GM18507 (cell line): ENCODE measurements around the gene PLXNA4.

Experiments used
- DNase-seq: peaks from one replicate; pipeline ENCODE4 v3.0.0; 2011; ENCODE audit warnings: low read depth; ENCODE audit not compliant: insufficient read length; ENCODE audit errors: extremely low spot score
- FAIRE-seq: peaks from 2 replicates; lab custom pipeline; 2011; peaks lifted over from hg19 to GRCh38; lab: Jason Lieb, UNC

PLXNA4 gene

GRCh38 chr7:132112106-132112505 is 464.2 kb downstream of the PLXNA4 start:
- FAIRE-seq: no peak

GRCh38 chr7:132110692-132111091 is 465.6 kb downstream of the PLXNA4 start:
- no peak for FAIRE-seq
- no peak for DNase-seq

More at GRCh38 chr7:132112106-132112505, 464.2 kb downstream of the PLXNA4 start:
- no peak for DNase-seq

GRCh38 chr7:132109769-132110168 is 466.5 kb downstream of the PLXNA4 start:
- no peak for DNase-seq
- no peak for FAIRE-seq

GRCh38 chr7:132108563-132108962 is 467.7 kb downstream of the PLXNA4 start:
- FAIRE-seq: no peak
- DNase-seq: no peak

GRCh38 chr7:132106491-132106890 is 469.8 kb downstream of the PLXNA4 start:
- DNase-seq: no peak
- no peak for FAIRE-seq

DNA sequence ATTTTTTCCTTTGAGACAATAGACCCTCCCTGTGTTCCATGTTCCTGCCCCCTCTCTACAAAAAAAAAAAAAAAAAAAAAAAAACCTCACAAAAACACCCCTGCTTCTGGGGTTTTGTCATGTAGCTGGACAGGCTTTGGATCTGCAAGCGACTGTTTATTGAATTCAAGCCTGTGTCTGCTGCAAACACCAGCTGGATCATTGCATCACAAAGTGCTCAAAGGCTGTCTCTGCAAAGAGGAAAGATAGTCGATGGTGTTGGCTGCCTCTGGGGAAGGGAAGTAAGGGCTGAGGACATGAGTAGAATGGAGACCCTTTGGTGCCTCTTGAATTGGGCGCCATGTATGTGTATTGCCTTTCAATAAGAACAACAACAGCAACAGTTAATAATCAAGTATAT is 471.2 kb downstream of the PLXNA4 start:
- no peak for FAIRE-seq

DNA sequence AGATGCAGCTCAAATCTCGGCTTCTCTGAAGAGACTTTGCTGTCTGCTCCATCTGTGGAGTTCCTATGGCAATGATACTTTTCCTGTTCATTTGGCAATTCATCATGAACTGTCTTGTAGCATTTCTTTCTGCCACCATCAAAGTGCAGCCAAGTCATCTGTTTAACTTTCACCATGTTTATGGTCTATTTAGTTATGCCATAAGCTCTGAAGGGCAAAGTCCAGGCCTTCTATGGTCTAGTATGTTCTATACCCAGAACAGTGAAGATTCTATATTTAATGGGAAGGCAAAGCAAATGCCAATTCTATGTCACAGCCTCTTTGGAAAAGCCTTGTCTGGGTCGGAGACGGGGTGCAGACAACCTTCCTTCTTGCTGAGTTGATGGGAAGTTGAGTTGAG is 472.6 kb downstream of the PLXNA4 start:
- DNase-seq: no peak
- FAIRE-seq: no peak

More for the DNA sequence above, 471.2 kb downstream of the PLXNA4 start:
- DNase-seq: no peak

- FAIRE-seq: no peak
- no peak for DNase-seq
These were observed 473.3 kb downstream of the PLXNA4 start for GRCh38 chr7:132102942-132103341.

GRCh38 chr7:132102391-132102790 is 473.9 kb downstream of the PLXNA4 start:
- no peak for FAIRE-seq
- no peak for DNase-seq

DNA sequence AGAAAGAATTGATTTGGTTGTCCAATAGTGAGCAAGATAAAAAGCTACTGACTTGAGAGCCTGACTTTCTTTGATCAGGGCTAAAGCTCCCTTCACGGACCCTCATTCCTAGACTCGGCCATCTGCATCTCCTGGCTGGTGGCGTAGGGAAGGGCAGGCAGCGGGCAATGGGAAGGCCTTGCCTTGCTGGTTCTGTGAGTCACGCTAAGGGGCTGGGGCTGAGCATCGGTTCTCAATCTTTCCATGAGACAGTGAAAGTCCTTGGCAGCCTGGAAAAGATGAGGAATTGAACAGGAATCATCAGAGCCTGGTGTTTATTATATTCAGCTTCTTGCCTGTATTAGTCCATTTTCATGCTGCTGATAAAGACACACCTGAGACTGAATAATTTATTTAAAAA is 475.3 kb downstream of the PLXNA4 start:
- DNase-seq (no peak), FAIRE-seq (no peak)

- DNase-seq (no peak), FAIRE-seq (no peak)
These were observed 475.8 kb downstream of the PLXNA4 start for GRCh38 chr7:132100483-132100882.

- FAIRE-seq (no peak), DNase-seq (no peak)
These were observed 477.1 kb downstream of the PLXNA4 start for GRCh38 chr7:132099163-132099562.

DNA sequence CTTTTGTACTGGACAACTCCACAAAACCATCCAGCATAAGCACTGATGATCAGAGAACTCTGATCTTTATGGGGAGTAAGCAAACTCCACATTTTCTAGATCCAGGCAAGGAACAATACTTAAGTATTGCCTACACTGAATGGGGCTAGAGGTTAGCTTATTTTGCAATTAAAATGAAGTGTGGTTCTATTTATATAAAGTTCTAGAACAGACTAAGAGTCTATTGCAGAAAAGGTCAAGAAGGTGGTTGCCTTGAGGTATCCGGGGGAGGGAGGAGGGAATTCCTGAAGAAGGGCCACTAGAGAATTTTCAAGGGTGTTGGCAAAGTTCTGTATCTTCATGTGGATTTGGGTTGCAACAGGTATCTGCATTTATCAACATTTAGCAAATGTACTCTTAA is 477.9 kb downstream of the PLXNA4 start:
- FAIRE-seq (no peak), DNase-seq (no peak)

GRCh38 chr7:132097550-132098134 is 478.6 kb downstream of the PLXNA4 start:
- DNase-seq (no peak), FAIRE-seq (no peak)

DNA sequence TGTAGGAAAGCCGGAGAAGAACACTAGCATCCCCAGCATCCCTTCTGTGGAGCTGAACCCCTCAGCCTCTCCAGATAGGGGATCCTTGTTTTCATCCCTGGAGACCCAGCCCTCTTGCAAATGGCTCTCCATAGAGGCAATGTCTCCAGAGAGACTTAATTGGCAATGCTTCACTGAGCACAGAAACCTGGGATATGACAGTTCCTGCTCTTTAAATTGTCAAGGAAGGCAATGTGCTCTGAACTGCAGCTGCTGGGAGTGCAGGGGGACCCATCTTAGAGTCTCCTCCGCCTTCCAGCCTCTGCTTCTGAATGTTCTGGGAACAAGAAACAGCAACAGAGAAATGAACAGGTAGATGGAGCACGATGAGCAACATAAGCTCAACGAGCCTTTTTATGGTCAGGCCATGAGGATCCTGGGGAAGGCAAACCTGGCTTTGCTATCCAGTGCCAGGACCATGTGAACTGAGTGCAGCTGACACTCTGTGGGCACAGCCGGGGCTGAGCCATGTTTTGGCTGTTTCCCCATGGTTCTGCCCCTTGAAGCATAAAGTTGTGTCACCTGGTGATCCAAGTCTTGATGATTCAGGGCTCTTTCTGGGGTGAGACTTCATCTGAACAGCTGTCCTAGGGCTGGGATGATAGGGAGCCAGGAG is 481.0 kb downstream of the PLXNA4 start:
- no peak for DNase-seq
- FAIRE-seq: no peak

GRCh38 chr7:132092106-132092505 is 484.2 kb downstream of the PLXNA4 start:
- FAIRE-seq: no peak
- DNase-seq: no peak

GRCh38 chr7:132091706-132092105 is 484.6 kb downstream of the PLXNA4 start:
- DNase-seq (no peak), FAIRE-seq (no peak)

- DNase-seq (no peak), FAIRE-seq (no peak)
These were observed 485.8 kb downstream of the PLXNA4 start for GRCh38 chr7:132090444-132090843.

DNA sequence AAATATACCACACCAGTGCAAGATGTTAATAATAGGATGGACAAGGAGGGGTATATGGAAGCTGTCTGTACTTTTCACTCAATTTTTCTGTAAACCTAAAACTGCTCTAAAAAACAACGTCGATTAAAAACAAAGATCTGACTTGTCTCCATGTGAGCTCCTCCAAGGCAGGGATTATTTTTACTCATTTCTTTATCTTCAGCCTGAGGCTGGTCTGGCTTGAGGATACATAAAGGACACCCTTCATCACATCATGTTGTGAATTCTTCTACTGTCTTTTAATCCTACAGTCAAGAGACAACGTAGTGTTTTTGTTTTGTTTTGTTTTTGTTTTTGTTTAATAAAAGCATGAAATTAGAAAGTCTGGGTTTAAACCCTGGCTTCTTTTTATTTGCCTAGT is 486.9 kb downstream of the PLXNA4 start:
- DNase-seq: no peak
- FAIRE-seq: no peak

- DNase-seq (no peak), FAIRE-seq (no peak)
These were observed 488.8 kb downstream of the PLXNA4 start for GRCh38 chr7:132087421-132087820.

DNA sequence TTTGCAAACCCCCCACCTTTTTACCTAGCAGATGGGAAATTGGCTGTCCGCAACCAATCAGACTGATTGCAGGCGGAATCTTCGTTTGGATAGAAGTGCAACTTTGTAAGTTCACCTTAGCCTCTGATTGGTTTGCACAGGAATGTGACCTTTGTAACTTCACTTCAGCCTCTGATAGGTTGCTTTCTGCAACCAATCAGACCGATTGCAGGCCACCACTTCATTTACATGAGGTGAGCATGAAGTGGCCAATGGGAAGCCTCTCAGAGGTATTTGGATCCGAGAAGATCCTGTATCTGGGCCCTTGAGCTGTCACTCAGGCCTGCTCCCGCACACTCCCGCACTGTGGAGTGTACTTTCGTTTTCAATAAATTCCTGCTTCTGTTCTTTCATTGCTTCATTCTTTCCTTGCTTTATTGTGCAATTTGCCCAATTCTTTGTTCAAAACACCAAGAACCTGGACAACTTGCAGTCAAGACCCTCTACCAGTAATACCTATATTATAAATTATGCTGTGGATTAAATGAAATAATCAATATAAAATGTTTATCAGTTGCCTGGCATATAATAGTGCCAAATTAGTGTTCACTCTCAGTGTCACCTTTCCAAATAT is 491.4 kb downstream of the PLXNA4 start:
- FAIRE-seq: no peak
- DNase-seq: no peak
